ENCODE results near the gene MEF2A. TPM values are rescaled to one million over a fixed set of nuclear protein-coding genes. Genes with fewer than 3 reads are reported as not detected.

The MEF2A gene
- total RNA-seq, 1 experiment from 2014 or later: 29.6 TPM

- no peak overlapping the region for H2AFZ ChIP-seq (ENCODE audit: low read depth, low read length, poor library complexity, severe bottlenecking)
- peaks cover 3 to 5% of the 10 kb centered on the region in 2 experiments; a peak in 3 of 4 replicates for H3K36me3 ChIP-seq (ENCODE audit: control insufficient read depth in 1 of 2, insufficient read depth in 2 of 2, low read length in 2 of 2)
- ATAC-seq (no peak), DNase-seq (ENCODE audit: low read depth, low spot score) (no peak)
- POLR2A ChIA-PET: no interaction called here
- 0 out of 2 replicates have a peak, but pooled peaks cover 7% of the 10 kb centered on the region for H3K79me2 ChIP-seq (ENCODE audit: insufficient read depth, low read length)
- H3K4me1 ChIP-seq (ENCODE audit: control insufficient read depth in 1 of 2, insufficient read depth in 2 of 2, low read length in 2 of 2): no peaks in the 10 kb centered on the region
- H3K27ac ChIP-seq (ENCODE audit: low read depth, low read length): no peak overlapping the region
- H3K27me3 ChIP-seq (ENCODE audit: insufficient read depth, low read length): no peaks in the 10 kb centered on the region
- intact Hi-C loops (cut with micrococcal nuclease): no loop called here
- CTCF ChIA-PET: no interaction called here
- no TSS peak for BruUV-seq (replicated peaks)
- RAD21 ChIA-PET (ENCODE audit: low non-redundant PET in 1 of 2, low total read pairs in 2 of 2, uncharacterized antibody in 2 of 2, unreplicated experiment in 2 of 2): no interaction called here
- H3K9ac ChIP-seq (ENCODE audit: low read length): no peak overlapping the region
- H3K9me3 ChIP-seq (ENCODE audit: control insufficient read depth in 1 of 2, insufficient read depth in 1 of 2, low read depth in 1 of 2, low read length in 2 of 2): peaks cover 0 to 5% of the 10 kb centered on the region in 2 experiments; a peak in 1 of 4 replicates
- H3K4me3 ChIP-seq (replicated peaks in 1 of 2; ENCODE audit: low read depth in 1 of 2, low read length in 2 of 2): no peak overlapping the region
- TF ChIP-seq CBX3 (IDR thresholded peaks at IDR 0.05; ENCODE audit: low read depth): no peak
- no peak for TF ChIP-seq CTCF (IDR thresholded peaks at IDR 0.05 in 2 of 3, conservative IDR thresholded peaks at IDR 0.05 in 1 of 3; ENCODE audit: borderline replicate concordance in 1 of 3, insufficient read depth in 1 of 3, low read depth in 2 of 3, low read length in 2 of 3)
- no peak for TF ChIP-seq ELF1 (IDR thresholded peaks at IDR 0.05; ENCODE audit: borderline replicate concordance, low read depth)
- no peak for TF ChIP-seq SIN3A (IDR thresholded peaks at IDR 0.05; ENCODE audit: low read depth)
- TF ChIP-seq, protein P1, sequence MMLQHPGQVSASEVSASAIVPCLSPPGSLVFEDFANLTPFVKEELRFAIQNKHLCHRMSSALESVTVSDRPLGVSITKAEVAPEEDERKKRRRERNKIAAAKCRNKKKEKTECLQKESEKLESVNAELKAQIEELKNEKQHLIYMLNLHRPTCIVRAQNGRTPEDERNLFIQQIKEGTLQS (IDR thresholded peaks at IDR 0.05): no peak
- no peak for TF ChIP-seq YY1 (IDR thresholded peaks at IDR 0.05; ENCODE audit: extremely low read depth, insufficient replicate concordance, low read depth, low read length)
- TF ChIP-seq ZFX (IDR thresholded peaks at IDR 0.05): no peak
- TF ChIP-seq FOSL1 (IDR thresholded peaks at IDR 0.05; ENCODE audit: low read depth): no peak
- TF ChIP-seq EGR1 (IDR thresholded peaks at IDR 0.05; ENCODE audit: low read depth): no peak
- no peak for TF ChIP-seq SP1 (IDR thresholded peaks at IDR 0.05; ENCODE audit: low read depth)
- no peak for TF ChIP-seq POLR2AphosphoS5 (IDR thresholded peaks at IDR 0.05; ENCODE audit: low read depth, low read length)
- no peak for TF ChIP-seq RAD21 (IDR thresholded peaks at IDR 0.05; ENCODE audit: low read depth)
- TF ChIP-seq ZBTB33 (IDR thresholded peaks at IDR 0.05; ENCODE audit: extremely low read depth, insufficient replicate concordance, low read length): no peak
- H3K9me2 ChIP-seq (ENCODE audit: insufficient read depth): no peaks in the 10 kb centered on the region
- H4K20me1 ChIP-seq (ENCODE audit: insufficient read depth): no peaks in the 10 kb centered on the region
- no peak overlapping the region for H3K4me2 ChIP-seq (ENCODE audit: low read length)
These were observed 120.5 kb downstream of the MEF2A start for GRCh38 chr15:99686290-99686689.
